Activated gamma-delta T cell treated with anti-CD3 and anti-CD28 coated beads, Interleukin-2, amount 50 U/mL, for 16 hours (primary cell): ENCODE data around the gene PSME4.
"Not testable (repeated sequence)": the region's sequence is repeated elsewhere in the genome, so short reads cannot be mapped to it uniquely, and the experiment has no call there.

Experiments
- DNase-seq: peaks from one replicate; pipeline ENCODE4 v3.0.0-alpha.2; 2020; ENCODE audit warnings: low read depth

The PSME4 gene

GRCh38 chr2:53961478-53962216, 9.1 kb downstream of the PSME4 start:
- DNase-seq, result not testable (repeated sequence)

GRCh38 chr2:53960476-53960875, 10.3 kb downstream of the PSME4 start:
- no peak for DNase-seq

GRCh38 chr2:53958443-53958842, 12.3 kb downstream of the PSME4 start:
- DNase-seq, result no peak

DNA sequence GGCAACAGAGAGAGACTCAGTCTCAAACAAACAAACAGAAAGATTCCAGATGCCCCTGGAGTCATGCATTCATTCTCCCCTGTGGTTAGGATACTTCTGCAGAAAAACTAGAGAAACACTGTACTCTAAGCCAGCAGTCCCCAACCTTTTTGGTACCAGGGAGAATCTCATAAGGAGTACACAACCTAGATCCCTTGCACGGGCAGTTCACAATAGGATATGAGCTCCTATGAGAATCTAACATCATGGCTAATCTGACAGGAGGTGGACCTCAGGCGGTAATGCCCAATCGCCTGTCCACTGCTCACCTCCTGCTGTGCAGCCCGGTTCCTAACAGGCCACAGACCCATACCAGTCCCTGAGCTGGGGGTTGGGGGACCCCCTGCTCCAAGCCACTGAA, 18.3 kb downstream of the PSME4 start:
- no peak for DNase-seq

DNA sequence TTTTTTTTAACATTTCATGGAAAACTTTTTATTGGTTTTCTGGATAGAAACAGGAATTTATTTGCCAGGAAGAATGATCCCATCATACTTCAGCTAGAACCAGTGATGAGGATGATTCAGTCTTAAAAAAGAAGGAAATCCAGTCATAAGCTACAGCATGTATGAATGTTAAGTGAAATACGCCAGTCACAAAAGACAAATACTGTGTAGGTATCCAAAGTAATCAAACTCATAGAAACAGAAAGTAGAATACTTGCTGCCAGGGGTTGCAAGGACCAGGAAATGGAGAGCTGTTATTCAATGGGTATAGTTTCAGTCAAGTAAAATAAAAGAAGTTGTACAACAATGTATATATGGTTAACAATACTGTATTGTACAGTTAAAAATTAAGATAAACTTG, 21.3 kb downstream of the PSME4 start:
- no peak for DNase-seq

GRCh38 chr2:53945538-53945937, 25.3 kb downstream of the PSME4 start:
- DNase-seq, result no peak

GRCh38 chr2:53944542-53944941, 26.3 kb downstream of the PSME4 start:
- no peak for DNase-seq

GRCh38 chr2:53942280-53942679, 28.5 kb downstream of the PSME4 start:
- DNase-seq, result no peak

DNA sequence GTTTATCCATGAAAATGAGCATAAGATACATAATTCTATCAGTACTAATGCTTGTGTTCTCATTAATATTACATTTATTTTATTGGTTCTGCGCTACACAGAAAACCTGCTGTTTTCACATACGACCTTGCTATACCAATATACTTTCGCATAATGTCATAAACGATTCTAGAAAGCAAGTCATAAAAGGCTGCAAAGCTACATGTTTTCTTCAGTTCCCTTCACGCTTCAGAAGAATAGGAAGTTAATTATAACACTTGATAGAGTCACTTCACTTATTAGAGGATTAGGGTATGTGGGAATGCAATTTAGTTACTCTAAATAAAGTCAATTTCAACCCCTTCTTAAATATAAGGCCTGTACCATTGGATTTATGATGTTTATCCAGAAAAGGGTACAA, 29.0 kb downstream of the PSME4 start:
- no peak for DNase-seq

DNA sequence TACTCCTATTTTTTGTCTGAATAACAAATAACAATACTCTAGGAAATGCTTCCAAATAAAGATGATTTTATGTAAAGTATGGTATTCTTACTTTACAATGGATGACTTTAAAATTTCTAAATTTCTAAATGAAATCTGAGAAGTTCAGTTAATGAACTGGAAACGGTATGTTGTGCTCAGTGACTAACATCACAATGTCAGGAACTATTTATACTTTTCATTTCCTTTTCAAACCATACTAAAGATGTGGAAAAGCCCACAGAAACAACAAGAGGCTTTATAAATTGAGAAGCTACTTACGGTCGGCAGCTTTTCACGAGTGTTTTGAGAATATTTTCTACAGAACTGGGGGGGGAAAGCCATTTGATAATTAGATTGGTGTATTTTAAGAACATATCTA, 31.1 kb downstream of the PSME4 start:
- no peak for DNase-seq

DNA sequence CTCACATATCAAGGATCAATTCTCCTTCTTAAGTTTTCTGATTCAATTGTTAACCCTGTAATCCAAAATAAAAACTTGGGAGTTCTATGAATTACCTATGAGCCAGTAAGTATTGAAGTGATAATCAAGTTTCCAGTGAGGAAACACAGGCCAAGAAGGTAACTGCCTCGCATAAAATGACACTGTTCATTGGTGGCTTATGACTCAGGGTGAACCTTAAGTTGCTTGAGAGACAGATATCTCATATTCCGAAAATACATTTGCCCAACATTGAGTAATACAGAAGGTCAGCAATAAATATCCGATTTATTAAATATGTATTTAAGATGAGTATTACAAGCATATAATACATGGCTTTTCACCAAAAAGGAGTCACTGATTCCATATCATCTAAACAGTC, 31.9 kb downstream of the PSME4 start:
- DNase-seq, result no peak

DNA sequence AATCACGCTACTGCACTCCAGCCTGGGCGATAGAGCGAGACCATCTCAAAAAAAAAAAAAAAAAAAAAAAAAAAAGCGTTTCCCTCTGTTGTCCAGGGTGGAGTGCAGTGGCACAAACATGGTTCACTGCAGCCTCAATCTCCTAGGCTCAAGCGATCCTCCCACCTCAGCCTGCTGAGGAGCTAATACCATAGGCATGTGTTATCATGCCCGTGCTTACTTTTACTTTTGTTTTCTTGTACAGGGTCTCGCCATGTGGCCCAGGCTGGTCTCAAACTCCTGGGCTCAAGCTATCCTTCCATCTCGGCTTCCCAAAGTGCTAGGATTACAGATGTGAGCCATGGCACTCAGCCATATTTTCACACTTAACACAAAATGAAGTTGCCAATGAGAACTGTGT, 37.5 kb downstream of the PSME4 start:
- DNase-seq, result no peak

GRCh38 chr2:53926321-53926720, 44.5 kb downstream of the PSME4 start:
- not testable (repeated sequence) for DNase-seq

GRCh38 chr2:53913721-53914120, 57.1 kb downstream of the PSME4 start:
- DNase-seq, result no peak

GRCh38 chr2:53911434-53912189, 59.2 kb downstream of the PSME4 start:
- no peak for DNase-seq

GRCh38 chr2:53907582-53907981, 63.2 kb downstream of the PSME4 start:
- no peak for DNase-seq

DNA sequence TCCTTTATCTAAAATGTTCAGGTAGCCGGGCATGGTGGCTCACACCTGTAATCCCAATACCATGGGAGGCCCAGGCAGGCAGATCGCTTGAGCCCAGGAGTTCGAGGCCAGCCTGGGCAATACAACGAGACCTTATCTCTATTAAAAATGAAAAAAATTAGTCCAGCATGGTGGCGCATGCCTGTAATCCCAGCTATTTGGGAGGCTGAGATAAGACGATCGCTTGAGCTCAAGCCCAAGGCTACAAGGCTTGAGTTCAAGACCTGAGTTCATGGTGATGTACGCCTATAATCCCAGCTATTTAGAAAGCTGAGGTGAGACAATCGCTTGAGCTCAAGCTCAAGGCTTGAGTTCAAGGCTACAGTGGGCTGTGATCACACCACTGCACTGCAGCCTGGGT, 65.4 kb downstream of the PSME4 start:
- no peak for DNase-seq

DNA sequence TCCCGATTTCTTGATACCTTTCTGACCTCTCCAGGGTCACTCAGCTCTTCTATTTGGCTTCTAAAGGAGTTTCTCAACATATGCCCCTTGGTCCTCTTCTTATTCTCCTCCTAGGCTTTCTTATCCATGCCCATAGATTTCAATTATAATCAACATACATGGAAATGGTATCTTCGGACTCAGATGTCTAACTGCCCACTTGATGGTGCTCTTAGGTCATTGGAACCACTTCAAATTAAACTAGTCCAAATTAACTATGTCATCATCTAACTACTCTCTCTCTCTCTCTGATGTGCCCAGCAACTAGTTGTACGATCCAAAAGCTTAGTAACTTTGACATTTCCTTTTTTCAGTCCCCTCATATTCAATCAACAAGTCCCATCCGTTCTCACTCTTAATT, 67.8 kb downstream of the PSME4 start:
- no peak for DNase-seq

DNA sequence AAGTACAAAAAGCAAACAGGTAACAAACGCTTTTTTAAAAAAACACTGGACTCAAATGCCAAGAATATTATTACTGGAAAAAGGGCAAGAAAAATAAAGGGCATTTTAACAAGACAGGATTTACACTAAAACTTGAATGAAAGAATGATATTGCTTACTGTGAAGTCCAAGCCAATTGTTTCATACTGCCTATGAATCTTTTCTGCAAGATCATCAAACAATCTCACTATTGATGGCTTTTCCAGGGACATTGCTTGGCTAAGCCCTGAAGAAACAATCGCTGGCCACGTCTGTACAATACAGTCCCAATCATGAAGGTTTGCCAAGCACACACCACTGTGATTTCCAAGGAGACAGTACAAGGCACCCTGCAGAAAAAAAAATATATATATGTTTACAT, 69.6 kb downstream of the PSME4 start:
- DNase-seq, result no peak

GRCh38 chr2:53896864-53897263, 73.9 kb downstream of the PSME4 start:
- no peak for DNase-seq

DNA sequence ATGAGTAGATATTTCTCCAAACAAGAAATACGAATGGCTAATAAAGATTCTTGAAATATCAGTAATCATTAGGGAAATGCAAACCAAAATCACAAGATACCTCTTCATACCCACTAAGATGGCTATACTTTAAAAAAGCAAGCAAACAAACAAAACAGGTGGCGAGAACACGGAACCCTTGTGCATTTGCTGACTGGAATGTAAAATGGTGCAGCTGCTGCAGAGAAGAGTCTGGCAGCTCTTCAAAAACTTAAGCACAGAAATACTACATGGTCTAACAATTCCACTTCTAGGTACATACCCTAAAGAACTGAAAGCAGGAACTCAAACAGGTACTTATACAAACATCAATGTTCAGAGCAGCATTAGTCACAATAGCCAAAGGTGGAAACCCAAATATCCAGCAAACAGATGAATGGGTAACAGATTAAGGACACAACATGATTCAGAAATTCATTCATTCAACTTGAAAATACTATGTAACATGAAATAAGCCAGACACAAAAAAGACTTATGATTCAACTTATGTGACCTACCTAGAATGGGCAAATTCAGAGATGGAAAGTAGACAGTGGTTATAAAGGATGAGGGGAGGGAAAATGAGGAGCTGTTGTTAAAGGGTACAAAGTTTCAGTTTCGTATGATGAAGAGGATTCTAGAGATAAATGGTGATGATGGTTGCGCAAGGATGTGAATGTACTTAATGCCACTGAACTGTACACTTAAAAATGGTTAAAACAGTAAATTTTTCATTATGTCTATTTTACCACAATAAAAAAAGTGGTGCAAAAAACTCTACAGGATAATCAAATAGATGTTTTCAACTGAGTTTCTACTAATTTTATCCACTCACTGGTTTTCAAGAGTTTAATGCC, 84.2 kb downstream of the PSME4 start:
- no peak for DNase-seq

DNA sequence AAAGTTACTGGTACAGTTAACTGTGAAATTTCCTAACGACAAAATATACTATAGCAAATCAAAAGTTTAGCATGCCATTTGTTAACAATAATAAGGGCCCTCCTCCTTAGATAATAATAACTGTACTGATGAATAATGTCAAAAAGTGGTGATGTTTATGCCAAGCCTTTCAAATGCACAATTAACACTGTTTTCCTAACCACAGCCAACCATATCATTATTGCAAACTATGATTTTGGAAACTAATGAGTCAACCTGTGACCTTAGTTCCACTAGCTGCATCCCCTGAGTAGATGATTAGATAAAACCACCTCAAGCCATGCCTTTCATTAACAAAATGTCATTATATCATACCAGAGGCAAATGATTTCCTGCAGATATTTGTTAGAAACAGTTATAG, 85.9 kb downstream of the PSME4 start:
- no peak for DNase-seq

DNA sequence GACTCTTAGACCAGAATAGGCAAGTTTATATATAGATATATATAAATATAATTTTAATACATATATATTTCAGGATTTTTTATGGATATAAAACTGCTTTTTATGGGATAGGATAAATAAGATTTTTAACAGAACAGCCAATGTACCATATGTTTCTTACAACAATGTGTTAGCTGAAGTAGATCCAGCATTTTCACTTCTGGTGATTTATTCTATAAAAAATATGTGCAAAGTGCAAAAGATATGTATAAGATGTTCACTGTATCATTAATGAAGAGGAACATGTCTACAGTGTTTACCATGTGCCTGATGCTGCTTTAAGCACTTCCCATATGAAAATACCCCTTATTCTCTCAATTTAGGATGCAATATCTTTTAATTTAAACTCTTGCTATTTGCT, 88.8 kb downstream of the PSME4 start:
- no peak for DNase-seq
